ENCODE measurements around the gene APBA2.

Gene APBA2

DNA sequence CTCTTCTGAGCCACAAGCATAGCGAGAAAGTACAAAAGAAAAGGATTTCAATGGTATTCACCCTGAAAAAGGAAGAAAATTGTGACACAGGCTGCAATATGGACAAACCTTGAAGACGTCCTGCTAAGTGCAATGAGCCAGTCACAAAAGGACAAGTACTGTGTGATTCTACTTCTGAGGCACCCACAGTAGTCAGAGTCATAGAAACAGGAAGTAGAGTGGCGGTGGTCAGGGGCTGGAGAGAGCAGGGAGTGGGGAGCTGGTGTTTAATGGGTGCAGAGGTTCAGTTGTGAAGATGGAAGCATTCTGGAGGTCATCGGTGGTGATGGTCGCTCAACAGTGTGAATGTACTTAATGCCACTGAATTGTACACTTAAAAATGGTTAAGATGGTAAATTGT, 180.5 kb downstream of the APBA2 start:
- Histone ChIP-seq H3K4me2 (ENCODE audit: low read depth, low read length, poor library complexity, severe bottlenecking) (peak overlapping the region; percentile 41), H2AFZ (ENCODE audit: low read length) (no peak overlapping the region), H3F3A (ENCODE audit: low read depth) (peaks cover 3% of the 10 kb centered on the region; the same call in 1 of the 2 replicates), H4K20me1 (ENCODE audit: insufficient read depth, low read length, poor library complexity, severe bottlenecking) (peaks cover 31% of the 10 kb centered on the region), H3K4me1 (ENCODE audit: insufficient read depth, low read length, poor library complexity, severe bottlenecking) (peaks cover 27% of the 10 kb centered on the region), H3K9me3 (ENCODE audit: insufficient read depth, low read depth, low read length) (no peaks in the 10 kb centered on the region), H3K4me3 (ENCODE audit: low read length, poor library complexity, severe bottlenecking) (no peak overlapping the region), H3K9me2 (replicated peaks; ENCODE audit: low read depth, low read length) (no peaks in the 10 kb centered on the region), H3K27me3 (ENCODE audit: insufficient read depth, low read length, poor library complexity, severe bottlenecking) (no peaks in the 10 kb centered on the region), H3K9ac (ENCODE audit: low read depth, low read length, poor library complexity, severe bottlenecking) (no peak overlapping the region), H3K36me3 (ENCODE audit: insufficient read depth, low read length) (peaks cover 11% of the 10 kb centered on the region; the same call in 1 of the 2 replicates), H3K79me2 (ENCODE audit: insufficient read depth, low read length) (peaks cover 72% of the 10 kb centered on the region; the same call in 1 of the 2 replicates)
- TF ChIP-seq, protein P1, sequence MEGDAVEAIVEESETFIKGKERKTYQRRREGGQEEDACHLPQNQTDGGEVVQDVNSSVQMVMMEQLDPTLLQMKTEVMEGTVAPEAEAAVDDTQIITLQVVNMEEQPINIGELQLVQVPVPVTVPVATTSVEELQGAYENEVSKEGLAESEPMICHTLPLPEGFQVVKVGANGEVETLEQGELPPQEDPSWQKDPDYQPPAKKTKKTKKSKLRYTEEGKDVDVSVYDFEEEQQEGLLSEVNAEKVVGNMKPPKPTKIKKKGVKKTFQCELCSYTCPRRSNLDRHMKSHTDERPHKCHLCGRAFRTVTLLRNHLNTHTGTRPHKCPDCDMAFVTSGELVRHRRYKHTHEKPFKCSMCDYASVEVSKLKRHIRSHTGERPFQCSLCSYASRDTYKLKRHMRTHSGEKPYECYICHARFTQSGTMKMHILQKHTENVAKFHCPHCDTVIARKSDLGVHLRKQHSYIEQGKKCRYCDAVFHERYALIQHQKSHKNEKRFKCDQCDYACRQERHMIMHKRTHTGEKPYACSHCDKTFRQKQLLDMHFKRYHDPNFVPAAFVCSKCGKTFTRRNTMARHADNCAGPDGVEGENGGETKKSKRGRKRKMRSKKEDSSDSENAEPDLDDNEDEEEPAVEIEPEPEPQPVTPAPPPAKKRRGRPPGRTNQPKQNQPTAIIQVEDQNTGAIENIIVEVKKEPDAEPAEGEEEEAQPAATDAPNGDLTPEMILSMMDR (conservative IDR thresholded peaks at IDR 0.05; ENCODE audit: low read length): no peak
- no peak for TF ChIP-seq EZH2phosphoT487 (IDR thresholded peaks at IDR 0.05; ENCODE audit: borderline replicate concordance)

DNA sequence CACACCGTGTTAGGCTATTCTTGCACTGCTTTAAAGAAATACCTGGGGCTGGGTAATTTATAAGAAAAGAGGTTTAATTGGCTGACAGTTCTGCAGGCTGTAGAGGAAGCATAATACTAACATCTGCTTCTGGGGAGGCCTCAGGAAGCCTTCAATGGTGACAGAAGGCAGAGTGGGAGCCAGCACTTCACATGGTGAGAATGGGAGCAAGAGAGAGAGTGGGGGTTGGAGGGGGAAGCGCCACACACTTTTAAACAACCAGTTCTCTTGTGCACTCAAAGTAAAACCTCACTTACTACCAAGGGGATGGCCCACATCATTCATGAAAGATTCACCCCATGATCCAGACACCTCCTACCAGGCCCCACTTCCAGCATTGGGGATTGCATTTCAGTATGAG, 181.1 kb downstream of the APBA2 start:
- H4K20me1 ChIP-seq (ENCODE audit: insufficient read depth, low read length, poor library complexity, severe bottlenecking): peaks cover 28% of the 10 kb centered on the region
- no peaks in the 10 kb centered on the region for H3K9me2 ChIP-seq (replicated peaks; ENCODE audit: low read depth, low read length)
- TF ChIP-seq, protein P1 (conservative IDR thresholded peaks at IDR 0.05; ENCODE audit: low read length): no peak
- TF ChIP-seq EZH2phosphoT487 (IDR thresholded peaks at IDR 0.05; ENCODE audit: borderline replicate concordance): no peak
- H3K79me2 ChIP-seq (ENCODE audit: insufficient read depth, low read length): peaks cover 71% of the 10 kb centered on the region; the same call in 1 of the 2 replicates
- H2AFZ ChIP-seq (ENCODE audit: low read length): no peak overlapping the region
- H3K4me1 ChIP-seq (ENCODE audit: insufficient read depth, low read length, poor library complexity, severe bottlenecking): peaks cover 27% of the 10 kb centered on the region
- peaks cover 3% of the 10 kb centered on the region; the same call in 1 of the 2 replicates for H3F3A ChIP-seq (ENCODE audit: low read depth)
- peak overlapping the region; percentile 41 for H3K4me2 ChIP-seq (ENCODE audit: low read depth, low read length, poor library complexity, severe bottlenecking)
- H3K4me3 ChIP-seq (ENCODE audit: low read length, poor library complexity, severe bottlenecking): no peak overlapping the region
- H3K36me3 ChIP-seq (ENCODE audit: insufficient read depth, low read length): peaks cover 11% of the 10 kb centered on the region; the same call in 1 of the 2 replicates
- no peak overlapping the region for H3K9ac ChIP-seq (ENCODE audit: low read depth, low read length, poor library complexity, severe bottlenecking)
- H3K27me3 ChIP-seq (ENCODE audit: insufficient read depth, low read length, poor library complexity, severe bottlenecking): no peaks in the 10 kb centered on the region
- H3K9me3 ChIP-seq (ENCODE audit: insufficient read depth, low read depth, low read length): no peaks in the 10 kb centered on the region

- Histone ChIP-seq H3K36me3 (ENCODE audit: insufficient read depth, low read length) (peaks cover 11% of the 10 kb centered on the region; the same call in 1 of the 2 replicates), H2AFZ (ENCODE audit: low read length) (no peak overlapping the region), H4K20me1 (ENCODE audit: insufficient read depth, low read length, poor library complexity, severe bottlenecking) (peaks cover 23% of the 10 kb centered on the region), H3K79me2 (ENCODE audit: insufficient read depth, low read length) (peaks cover 70% of the 10 kb centered on the region; the same call in 1 of the 2 replicates), H3K4me3 (ENCODE audit: low read length, poor library complexity, severe bottlenecking) (no peak overlapping the region), H3K9me3 (ENCODE audit: insufficient read depth, low read depth, low read length) (no peaks in the 10 kb centered on the region), H3K4me2 (ENCODE audit: low read depth, low read length, poor library complexity, severe bottlenecking) (no peak overlapping the region), H3K9me2 (replicated peaks; ENCODE audit: low read depth, low read length) (no peaks in the 10 kb centered on the region), H3K9ac (ENCODE audit: low read depth, low read length, poor library complexity, severe bottlenecking) (no peak overlapping the region), H3K27me3 (ENCODE audit: insufficient read depth, low read length, poor library complexity, severe bottlenecking) (no peaks in the 10 kb centered on the region), H3K4me1 (ENCODE audit: insufficient read depth, low read length, poor library complexity, severe bottlenecking) (peaks cover 27% of the 10 kb centered on the region), H3F3A (ENCODE audit: low read depth) (peaks cover 3% of the 10 kb centered on the region; the same call in 1 of the 2 replicates)
- TF ChIP-seq, protein P1 (conservative IDR thresholded peaks at IDR 0.05; ENCODE audit: low read length): no peak
- no peak for TF ChIP-seq EZH2phosphoT487 (IDR thresholded peaks at IDR 0.05; ENCODE audit: borderline replicate concordance)
These were observed 182.2 kb downstream of the APBA2 start for GRCh38 chr15:29067949-29068348.
